Nephron progenitor cell (in vitro differentiated cells): ENCODE measurements around the gene IL17F.

Experiments used
- DNase-seq: peaks from one replicate; pipeline ENCODE4 v3.0.0; 2021
- H3K27ac Mint-ChIP-seq: 2 replicates; pipeline ENCODE4 v1.8.0; 2021; ENCODE audit warnings: mild to moderate bottlenecking, moderate library complexity, mixed read lengths
- H3K27me3 Mint-ChIP-seq: 2 replicates; pipeline ENCODE4 v1.8.0; 2021; ENCODE audit warnings: mild to moderate bottlenecking, low read depth, mixed read lengths; ENCODE audit not compliant: poor library complexity
- H3K36me3 Mint-ChIP-seq: 2 replicates; pipeline ENCODE4 v1.8.0; 2021; ENCODE audit warnings: low read depth, mixed read lengths
- H3K4me1 Mint-ChIP-seq: 2 replicates; pipeline ENCODE4 v1.8.0; 2021; ENCODE audit warnings: mixed read lengths
- H3K4me3 Mint-ChIP-seq: 2 replicates; pipeline ENCODE4 v1.8.0; 2021; ENCODE audit warnings: mild to moderate bottlenecking, moderate library complexity, mixed read lengths
- H3K9me3 Mint-ChIP-seq: 2 replicates; pipeline ENCODE4 v1.8.0; 2021; ENCODE audit warnings: mild to moderate bottlenecking, moderate library complexity, mixed read lengths
- CTCF ChIP-seq: fragments of 200-600 bp; sonication (generic); IDR thresholded peaks from 2 replicates; pipeline ENCODE4 v1.5.0; 2021; ENCODE audit warnings: antibody characterized with exemption

The IL17F gene

GRCh38 chr6:52255434-52255833, 11.1 kb upstream of the IL17F start:
- no peak for TF ChIP-seq CTCF
- Mint-ChIP-seq H3K4me1 (peaks cover 10% of the 10 kb centered on the region), H3K9me3 (peaks cover 6% of the 10 kb centered on the region), H3K4me3 (no peak overlapping the region), H3K27ac (no peak overlapping the region), H3K27me3 (peaks cover 19% of the 10 kb centered on the region), H3K36me3 (no peaks in the 10 kb centered on the region)
- DNase-seq = no peak

- DNase-seq = no peak
- peaks cover 6% of the 10 kb centered on the region for H3K9me3 Mint-ChIP-seq
- TF ChIP-seq CTCF = no peak
- H3K36me3 Mint-ChIP-seq = no peaks in the 10 kb centered on the region
- H3K4me3 Mint-ChIP-seq = no peak overlapping the region
- H3K27me3 Mint-ChIP-seq = peaks cover 19% of the 10 kb centered on the region
- H3K27ac Mint-ChIP-seq = no peak overlapping the region
- peaks cover 10% of the 10 kb centered on the region for H3K4me1 Mint-ChIP-seq
Observed at GRCh38 chr6:52254731-52255378, 10.6 kb upstream of the IL17F start.

- H3K9me3 Mint-ChIP-seq = peaks cover 6% of the 10 kb centered on the region
- TF ChIP-seq CTCF = no peak
- H3K4me3 Mint-ChIP-seq = no peak overlapping the region
- H3K36me3 Mint-ChIP-seq = no peaks in the 10 kb centered on the region
- peaks cover 10% of the 10 kb centered on the region for H3K4me1 Mint-ChIP-seq
- H3K27ac Mint-ChIP-seq = no peak overlapping the region
- H3K27me3 Mint-ChIP-seq = peaks cover 22% of the 10 kb centered on the region
- no peak for DNase-seq
Observed at GRCh38 chr6:52253494-52253893, 9.2 kb upstream of the IL17F start.

- peaks cover 2% of the 10 kb centered on the region for H3K9me3 Mint-ChIP-seq
- no peak for DNase-seq
- peaks cover 10% of the 10 kb centered on the region for H3K4me1 Mint-ChIP-seq
- no peak overlapping the region for H3K4me3 Mint-ChIP-seq
- H3K36me3 Mint-ChIP-seq = no peaks in the 10 kb centered on the region
- no peak overlapping the region for H3K27ac Mint-ChIP-seq
- TF ChIP-seq CTCF = no peak
- H3K27me3 Mint-ChIP-seq = peaks cover 29% of the 10 kb centered on the region
Observed at GRCh38 chr6:52251113-52251512, 6.8 kb upstream of the IL17F start.

- Mint-ChIP-seq H3K4me3 (no peak overlapping the region), H3K27me3 (peaks cover 20% of the 10 kb centered on the region)
Observed at GRCh38 chr6:52249078-52249477, 4.8 kb upstream of the IL17F start.

More at GRCh38 chr6:52249078-52249477, 4.8 kb upstream of the IL17F start:
- peaks cover 9% of the 10 kb centered on the region for H3K4me1 Mint-ChIP-seq
- no peaks in the 10 kb centered on the region for H3K36me3 Mint-ChIP-seq
- H3K9me3 Mint-ChIP-seq = no peaks in the 10 kb centered on the region
- H3K27ac Mint-ChIP-seq = no peak overlapping the region
- no peak for TF ChIP-seq CTCF
- no peak for DNase-seq
